NCI-H2107 treated with DMSO at 0.1 percent for 48 hours (cell line): ENCODE measurements around the gene PRKX.
"Not testable (repeated sequence)": the region's sequence is repeated elsewhere in the genome, so short reads cannot be mapped to it uniquely, and the experiment has no call there.

Experiments
- DNase-seq: peaks from one replicate; lab custom pipeline; 2025; ENCODE audit not compliant: unreplicated experiment; lab: John Stamatoyannopoulos, UW

The PRKX gene

DNA sequence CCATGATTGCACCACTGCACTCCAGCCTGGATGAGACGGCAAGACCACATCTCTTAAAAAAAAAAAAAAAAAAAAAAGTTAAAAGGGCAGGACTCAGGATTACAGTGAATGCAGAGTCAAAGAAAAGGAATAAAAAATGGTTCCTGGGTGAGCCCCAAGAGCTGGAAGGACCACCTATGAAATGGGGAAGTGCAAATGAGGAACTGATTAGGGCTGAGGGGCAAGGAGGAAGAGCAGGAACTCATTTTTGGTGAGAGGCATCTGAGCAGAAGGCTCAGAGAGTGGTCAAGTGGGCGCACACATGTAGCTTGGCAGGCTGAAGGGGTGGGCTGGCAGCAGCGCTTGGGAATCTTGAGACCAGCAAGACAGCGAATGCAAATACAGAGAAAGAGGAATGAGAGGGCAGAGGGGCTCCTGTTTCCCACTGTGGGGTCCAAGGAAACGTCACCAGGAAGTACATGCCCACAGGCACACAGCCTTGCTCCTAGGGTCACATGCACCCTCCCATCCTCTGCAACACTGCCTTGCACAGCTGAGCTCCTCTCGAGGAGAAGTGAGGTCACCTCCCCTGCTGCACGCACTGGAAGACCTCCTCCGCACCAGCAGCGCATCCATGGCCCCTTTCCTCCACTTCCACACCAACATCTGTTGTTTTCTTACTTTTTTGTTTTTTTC is 49.7 kb downstream of the PRKX start:
- DNase-seq = not testable (repeated sequence)

DNA sequence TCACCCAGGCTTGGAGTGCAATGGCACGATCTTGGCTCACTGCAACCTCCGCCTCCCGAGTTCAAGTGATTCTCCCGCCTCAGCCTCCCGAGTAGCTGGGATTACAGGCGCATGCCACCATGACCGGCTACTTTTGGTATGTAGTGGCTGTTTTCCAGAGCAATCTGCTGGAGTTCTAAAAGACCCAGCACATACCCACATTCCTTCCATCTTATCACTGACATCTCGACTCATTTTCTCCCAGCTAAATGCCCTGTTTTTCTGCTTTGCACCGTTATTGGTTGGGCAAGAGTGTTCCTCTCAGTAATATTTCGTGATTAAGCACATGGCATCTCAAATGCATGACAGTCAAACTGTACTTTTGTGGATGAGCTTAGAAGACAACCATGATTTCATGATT is 53.7 kb downstream of the PRKX start:
- no peak for DNase-seq

DNA sequence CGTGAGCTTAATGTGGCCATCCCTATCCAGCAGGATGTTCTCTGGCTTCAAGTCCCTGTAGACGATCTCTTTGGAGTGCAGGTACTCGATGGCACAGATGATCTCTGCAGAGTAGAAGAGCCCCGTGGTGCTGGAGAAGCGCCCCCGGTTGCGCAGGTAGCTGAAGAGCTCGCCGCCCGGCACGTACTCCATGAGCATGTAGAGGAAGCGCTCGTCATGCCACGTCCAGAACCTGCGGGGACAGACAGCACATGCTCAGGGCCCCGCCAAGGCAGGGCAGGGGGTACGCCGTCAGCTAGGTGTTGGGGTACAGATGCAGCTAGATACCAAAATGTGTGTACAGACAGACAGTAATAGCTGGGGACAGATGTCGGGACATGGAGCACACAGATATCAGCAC is 58.3 kb downstream of the PRKX start:
- no peak for DNase-seq

DNA sequence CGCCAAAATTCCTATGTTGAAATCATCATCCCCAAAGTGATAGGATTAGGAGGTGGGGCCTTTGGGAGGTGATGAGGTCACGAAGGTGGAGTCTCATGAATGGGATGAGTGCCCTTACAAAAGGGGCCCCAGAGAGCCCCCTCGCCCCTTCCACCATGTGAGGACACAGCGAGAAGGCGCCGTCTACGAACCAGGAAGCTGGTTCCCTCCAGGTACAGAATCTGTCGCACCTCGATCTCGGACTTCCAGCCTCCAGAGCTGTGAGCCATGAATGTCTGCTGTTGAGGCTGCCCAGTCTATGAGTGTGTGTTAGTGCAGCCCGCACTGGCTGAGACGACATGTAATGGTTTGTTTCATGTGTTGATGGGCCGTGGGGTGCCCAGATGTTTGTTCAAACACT is 60.3 kb downstream of the PRKX start:
- DNase-seq = no peak

DNA sequence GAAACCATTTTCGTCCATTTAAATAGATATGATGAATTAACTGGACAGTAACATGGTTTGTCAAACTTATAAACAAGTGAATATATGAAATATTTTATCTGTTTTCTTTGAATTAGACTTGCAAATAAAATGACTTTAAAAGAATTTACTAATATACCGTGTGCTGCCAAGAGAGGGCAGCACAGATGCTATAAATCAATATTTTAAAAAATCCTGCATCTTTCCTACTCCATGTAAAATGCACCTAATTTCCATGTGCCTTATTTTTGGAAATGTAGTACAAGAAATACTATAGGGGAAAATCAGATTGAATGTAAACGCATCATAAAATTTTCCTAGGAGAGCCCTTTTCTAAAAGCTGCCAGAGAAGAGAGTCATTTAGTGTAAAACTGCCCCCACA is 62.2 kb downstream of the PRKX start:
- DNase-seq = peak; percentile 3

DNA sequence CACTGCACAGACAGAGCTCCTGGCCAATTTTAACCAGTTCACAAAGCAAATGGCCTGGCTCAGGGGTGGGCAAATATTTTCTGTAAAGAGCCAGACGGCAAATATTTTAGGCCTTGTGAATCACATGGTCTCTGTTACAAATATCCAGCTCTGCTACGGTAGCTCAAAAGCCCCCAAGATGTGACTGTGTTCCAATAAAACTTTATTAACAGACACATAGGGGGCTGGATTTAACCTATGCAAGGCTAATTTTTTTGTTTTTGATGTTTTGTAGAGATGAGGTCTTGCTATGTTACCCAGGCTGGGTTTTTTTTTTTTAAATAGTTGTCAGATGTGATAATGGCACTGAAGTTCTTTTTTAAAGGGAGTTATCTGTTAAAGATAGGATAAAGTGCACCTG is 65.4 kb downstream of the PRKX start:
- DNase-seq = no peak

DNA sequence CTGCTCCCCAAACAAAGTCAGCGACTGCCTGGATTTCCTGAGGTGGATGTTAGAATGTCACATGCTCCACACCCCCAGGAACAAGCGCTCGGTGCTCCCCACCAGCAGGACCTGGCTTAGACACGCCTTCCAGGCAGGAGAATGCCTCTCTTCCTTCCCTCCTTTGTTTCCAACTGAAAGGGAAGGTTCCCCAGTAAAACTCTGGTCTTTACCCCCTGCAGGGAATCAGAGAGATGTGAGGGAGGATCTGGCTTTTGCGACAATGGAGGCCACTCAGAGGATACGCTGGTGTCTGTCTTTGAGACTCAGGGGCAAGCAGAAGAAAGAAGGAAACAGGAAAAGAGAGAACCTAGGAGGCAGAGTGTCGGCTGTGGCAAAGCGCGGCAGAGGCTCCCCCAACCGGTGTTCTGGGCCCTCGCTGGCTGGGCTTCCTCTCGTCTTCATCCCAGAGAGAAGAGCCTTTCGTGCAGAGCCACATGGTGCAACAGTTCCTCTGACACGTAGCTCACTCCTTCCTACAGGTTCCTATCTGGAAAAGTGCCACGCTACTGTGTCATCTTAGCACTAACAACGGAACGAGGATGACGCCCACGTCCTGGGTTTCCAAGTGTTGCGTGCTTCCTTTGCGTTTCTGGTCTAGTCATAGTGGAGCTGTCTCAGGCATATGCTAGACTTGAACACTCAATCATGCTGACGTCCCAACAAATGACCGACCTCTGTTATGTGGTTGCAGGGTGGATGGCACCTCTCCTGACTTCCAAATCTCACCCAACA is 73.4 kb downstream of the PRKX start:
- DNase-seq = not testable (repeated sequence)

DNA sequence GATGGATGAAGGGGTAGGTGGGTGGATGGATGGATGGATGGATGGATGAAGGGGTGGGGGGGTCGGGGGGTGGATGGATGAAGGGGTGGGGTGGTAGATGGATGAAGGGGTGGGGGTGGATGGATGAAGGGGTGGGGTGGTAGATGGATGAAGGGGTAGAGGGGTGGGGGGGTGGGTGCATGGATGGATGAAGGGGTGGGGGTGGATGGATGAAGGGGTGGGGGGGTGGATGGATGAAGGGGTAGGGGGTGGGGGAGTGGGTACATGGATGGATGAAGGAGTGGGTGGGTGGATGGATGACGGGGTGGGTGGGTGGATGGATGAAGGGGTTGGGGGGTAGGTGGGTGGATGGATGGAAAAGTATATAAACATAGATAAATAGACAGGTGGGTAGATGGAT is 74.2 kb downstream of the PRKX start:
- DNase-seq = no peak

DNA sequence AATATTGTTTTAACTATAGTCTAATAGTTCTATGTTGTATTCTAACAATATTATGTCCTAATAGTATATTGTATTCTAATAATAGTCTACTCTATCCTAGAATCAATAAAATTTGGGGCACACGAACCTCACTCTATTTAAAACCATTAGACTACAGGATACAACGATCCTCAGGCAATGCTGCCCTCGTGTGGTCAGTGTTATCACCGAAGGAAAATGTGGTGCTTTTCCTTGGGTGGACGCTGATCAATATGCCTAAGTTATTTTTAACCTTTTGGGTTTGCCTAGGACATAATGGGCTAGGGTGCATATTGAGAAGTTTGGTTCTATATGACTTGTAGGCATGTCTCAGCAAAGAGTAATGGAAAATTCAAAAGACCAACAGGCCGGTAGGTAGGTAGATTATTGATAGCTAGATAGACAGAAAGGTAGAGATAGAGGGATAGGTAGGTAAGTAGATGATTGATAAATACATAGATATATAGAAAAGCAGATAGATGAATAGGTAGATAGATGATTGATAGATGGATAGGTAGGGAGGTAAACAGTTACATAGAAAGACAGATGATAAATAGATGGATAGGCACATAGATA is 75.1 kb downstream of the PRKX start:
- peak; percentile 42 for DNase-seq

DNA sequence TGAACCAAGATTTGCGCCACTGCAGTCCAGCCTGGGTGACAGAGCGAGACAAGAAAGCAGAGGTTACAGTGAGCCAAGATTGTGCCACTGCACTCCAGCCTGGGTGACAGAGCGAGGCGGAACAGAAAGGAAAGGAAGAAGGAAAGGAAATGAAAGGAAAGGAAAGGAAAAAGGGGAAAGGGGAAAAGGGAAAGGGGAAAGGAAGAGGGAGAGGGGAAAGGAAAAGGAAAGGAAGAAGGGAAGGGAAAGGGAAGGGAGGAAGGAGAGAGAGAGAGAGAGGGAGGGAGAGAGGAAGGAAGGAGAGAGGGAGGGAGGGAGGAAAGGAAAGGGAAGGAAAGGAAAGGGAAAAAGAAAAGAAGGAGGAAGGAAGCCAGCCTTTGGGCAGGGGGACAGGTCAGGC is 76.6 kb downstream of the PRKX start:
- no peak for DNase-seq

DNA sequence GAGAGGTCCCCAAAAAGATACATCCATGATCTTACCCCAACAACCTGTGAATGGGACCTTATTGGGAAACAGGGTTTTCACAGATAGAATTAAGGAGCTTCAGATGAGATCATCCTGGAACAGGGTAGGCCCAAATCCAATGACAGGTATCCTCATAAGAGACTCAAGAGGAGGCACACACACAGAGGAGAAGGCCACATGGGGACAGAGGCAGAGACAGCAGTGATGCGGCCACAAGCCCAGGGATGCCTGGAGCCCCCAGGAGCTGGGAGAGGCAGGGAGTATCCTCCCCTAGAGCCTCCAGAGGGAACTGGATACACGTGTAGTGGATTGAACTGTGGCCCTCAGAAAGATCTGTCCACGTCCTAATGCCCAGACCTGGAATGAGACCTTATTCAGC is 82.3 kb downstream of the PRKX start:
- no peak for DNase-seq

DNA sequence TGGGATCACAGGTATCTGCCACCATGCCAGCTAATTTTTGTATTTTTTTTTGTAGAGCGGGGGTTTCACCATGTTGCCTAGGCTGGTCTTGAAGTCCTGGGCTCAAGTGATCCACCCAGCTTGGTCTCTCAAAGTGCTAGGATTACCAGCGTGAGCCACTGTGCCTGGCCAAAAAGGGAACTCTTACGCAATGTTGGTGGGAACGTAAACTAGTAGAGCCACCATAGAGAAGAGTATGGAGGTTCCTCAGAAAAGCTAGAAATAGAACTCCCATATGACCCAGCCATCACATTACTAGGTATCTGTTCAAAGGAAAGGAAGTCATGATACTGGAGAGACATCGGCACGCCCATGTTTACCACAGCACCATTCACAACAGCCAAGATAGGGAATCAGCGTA is 85.9 kb downstream of the PRKX start:
- DNase-seq = no peak

DNA sequence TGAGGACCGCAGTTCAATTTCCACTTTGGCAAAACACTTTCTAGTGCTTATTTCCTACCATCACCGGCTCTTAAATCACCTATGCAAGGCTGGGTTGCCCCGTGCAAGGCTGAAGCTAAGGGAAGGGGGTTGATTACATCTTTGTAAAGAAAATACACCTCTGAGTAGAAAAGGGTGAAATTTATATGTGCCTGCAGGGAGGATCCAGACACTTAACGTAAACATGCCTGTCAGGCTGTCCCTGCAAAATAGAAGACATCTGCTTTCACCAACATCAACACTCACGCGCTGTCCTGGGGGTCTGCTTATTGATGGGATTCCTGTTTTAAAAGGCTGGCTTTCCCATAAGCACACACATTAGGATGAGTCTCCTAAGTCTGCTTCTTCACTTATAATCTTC is 92.0 kb downstream of the PRKX start:
- no peak for DNase-seq

DNA sequence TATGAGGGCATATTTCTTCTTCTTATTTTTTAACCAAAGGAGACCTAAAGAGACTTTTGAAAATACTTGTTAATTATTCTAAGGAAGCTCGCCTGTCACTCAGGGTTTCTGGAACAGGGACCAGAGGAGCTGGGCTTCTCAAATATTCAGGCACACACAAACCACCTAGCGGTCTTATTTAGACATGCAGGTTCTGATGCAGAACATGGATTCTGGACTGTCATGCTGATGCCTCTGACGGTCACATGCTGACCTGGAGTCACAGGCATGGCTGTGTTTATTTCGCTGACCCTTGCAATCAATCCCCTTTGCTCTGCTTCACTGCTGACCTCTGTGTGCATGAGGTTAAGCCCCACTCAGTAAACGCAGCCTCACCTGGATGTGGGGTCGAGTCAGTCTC is 101.7 kb downstream of the PRKX start:
- not testable (repeated sequence) for DNase-seq

DNA sequence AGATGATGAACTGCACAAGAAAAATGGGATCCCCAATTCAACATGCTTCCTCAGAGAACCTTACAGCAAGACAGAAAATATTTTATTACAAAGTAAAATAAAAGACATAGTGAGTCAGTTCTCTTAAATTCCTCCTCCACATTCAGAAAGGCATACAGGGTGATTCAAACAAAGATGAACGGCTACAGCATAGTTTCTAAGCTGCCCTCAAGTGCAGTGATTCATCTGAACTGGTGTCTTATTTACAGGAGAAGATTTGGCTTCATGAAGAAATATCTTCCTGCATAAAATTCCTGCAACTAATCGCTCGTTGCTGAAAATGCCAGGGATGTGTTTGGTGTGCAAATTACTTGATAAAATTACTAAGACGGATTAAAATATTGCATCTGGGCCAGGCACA is 103.6 kb downstream of the PRKX start:
- DNase-seq = no peak

DNA sequence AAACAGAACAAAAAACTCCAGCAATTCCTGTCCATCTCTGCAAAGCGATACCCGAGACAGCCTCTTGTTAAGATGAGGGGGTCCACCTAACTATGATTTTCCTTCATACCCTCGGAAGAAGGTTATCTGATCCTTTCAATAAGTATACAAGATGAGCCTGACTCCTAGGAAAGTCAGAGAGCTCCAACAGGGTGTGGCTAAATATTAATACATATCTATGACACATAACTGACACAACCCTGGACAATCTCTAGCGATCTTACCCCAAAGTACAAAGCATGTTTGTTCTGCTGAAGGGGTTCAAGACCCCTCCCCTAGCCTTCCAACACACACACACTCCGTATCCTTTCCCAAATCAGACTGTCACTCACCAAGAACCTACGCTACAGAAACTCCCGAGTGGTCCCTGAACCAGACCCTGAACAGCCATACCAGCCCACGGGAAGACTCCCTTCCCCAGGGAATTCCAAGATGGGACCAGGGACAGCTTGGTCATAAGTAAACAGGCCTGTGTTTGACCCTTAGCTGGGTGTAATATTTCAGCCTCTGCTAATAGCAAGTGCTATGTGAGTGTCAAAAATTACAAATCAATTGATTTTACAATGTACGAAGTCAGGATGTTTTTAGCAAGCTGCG is 110.3 kb downstream of the PRKX start:
- no peak for DNase-seq

DNA sequence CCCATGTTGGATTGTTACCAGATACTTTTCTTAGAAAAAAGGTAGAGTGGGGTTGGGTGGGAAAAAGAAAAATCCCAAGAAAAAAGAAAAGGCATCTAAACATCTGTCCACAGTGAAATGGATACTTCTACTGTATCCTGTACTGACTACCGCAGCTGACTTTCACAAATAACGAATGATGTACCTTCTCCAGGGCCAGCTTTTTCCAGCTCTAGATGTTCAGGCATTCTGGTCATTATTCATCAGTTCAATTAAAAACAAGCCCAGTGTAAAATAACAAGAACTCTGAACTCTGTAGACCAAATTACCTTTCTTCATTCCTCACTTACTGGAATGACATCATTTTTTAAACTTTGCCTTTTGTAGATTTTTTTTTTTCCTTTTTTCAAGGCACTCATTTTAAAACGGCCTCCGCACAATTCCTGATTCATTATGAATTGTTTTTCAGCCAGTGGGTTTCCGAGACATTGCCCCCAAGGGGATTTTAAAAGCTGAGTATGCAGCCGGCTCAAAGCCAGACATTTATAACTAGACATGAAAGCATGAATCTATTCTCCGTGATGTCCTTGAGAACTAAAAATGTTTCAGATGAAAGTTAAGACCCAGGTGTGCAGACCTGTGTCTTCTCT is 113.5 kb downstream of the PRKX start:
- DNase-seq = no peak

DNA sequence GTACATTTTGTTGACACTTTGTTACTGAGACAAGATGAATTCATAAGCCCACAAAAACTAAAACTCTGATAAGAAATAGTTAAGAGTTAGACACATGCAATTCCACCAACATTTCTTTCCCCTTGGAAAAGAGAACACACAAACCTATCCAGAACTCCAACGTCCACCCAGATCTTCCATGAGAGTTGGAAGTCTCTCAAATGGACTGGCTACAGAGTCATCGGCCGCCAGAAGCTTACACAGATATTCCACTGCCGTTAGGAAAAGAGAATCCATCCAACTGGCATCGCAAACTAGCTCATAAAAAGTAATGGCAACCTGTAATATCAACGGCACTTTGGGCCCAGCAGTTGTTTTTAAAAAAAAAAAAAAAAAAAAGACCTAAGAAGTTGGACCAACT is 114.7 kb downstream of the PRKX start:
- DNase-seq = no peak

DNA sequence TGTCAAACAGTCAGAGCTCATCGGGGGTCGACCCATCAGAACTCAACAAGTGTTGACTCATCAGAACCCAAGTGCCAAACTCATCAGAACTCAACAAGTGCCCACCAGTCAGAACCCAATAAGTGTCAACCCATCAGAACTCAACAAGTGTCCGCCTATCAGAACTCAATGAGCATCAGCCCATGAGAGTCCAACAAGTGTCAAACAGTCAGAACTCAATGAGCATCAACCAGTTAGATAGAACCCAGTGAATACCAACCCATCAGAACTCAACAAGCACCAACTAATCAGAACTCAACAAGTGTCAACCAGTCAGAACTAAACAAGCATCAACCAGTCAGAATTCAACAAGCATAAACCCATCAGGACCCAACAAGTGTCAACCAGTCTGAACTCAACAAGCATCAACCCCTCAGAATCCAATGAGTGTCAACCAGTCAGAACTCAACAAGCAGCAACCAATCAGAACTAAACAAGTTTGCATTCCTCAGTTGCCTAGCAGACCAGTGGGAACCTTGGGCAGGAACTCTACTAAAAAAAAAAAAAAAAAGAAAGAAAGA is 115.3 kb downstream of the PRKX start:
- no peak for DNase-seq

DNA sequence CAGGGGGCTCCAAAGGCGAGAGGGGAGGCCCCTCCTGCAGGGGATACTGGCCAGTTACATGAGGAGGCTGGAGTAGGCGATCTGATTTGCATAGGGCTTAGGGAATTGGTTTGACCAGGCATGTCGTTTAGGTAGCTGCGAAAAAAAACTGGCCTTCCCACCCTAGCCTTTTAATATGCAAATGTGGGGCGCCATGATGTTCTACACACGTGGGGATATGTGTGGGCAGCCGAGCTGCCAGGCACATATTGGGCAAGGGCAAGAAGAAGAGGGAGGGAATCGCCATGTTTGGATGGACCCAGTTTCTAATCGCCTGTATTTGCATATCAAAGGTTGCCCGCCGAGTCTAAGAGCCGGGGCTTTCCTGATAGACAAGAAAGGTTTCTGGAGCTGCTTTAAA is 121.3 kb downstream of the PRKX start:
- no peak for DNase-seq

DNA sequence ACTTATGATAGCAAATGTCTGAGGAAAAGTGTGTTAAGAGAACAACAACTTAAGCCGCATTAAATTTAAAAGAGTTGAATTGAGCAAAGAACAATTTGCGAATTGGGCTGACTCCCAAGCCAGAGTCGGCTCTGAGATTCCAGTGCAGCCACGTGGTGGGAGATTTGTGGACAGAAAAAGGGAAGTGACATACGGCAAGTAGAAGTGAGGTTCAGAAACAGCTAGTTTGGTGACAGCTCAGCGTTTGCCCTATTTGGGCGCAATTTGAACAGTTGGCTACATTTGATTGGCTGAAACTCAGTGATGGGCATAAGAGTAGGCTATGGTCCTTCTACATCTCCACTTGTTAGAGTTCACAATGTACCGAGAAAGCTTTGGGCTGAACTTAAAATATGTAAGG is 124.0 kb downstream of the PRKX start:
- no peak for DNase-seq
